Middle frontal gyrus (tissue), 1 donor: ENCODE measurements around the gene OPCML.

Experiments used
- DNase-seq: peaks from one replicate; pipeline ENCODE4 v3.0.0-alpha.2; 2015; ENCODE audit warnings: low spot score; ENCODE audit errors: extremely low spot score

OPCML gene

DNA sequence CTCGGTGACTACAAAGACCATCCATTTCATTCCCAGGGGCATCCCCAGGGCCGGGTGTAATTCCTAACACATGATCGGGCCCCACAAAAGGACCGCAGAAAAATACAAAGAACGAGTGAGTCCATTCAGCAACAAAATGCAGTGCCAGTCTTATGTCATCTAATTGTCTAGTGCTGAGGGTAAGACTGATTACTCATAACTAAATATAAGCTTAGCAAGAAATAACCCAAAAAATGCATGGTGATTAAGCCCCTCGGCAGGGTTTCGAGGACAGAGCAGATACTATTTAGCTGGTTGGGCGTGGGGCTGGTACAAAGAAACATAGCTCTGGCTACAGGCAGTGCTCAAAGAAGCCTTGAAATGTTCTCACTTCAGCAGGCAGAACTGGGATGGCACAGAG lies 1078.9 kb downstream of the OPCML start:
- DNase-seq, result no peak

DNA sequence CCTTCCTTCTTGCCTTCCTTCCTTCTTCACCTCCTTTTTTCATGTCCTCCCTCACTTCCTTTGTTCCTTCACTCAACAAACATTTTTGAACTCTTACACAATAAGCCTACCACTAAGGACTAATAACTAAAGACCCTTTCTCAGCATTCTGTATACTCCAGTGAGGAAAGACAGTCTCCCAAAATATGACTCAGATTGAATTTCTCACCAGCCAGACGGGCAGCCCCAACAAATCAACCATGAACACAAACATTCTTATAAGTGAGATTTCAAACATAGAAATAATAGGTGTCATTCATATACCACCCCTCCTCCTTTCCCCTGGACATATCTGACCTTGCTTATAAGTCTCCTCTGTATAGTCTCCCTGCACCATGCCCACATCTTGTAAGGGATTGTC lies 1079.7 kb downstream of the OPCML start:
- DNase-seq, result no peak

DNA sequence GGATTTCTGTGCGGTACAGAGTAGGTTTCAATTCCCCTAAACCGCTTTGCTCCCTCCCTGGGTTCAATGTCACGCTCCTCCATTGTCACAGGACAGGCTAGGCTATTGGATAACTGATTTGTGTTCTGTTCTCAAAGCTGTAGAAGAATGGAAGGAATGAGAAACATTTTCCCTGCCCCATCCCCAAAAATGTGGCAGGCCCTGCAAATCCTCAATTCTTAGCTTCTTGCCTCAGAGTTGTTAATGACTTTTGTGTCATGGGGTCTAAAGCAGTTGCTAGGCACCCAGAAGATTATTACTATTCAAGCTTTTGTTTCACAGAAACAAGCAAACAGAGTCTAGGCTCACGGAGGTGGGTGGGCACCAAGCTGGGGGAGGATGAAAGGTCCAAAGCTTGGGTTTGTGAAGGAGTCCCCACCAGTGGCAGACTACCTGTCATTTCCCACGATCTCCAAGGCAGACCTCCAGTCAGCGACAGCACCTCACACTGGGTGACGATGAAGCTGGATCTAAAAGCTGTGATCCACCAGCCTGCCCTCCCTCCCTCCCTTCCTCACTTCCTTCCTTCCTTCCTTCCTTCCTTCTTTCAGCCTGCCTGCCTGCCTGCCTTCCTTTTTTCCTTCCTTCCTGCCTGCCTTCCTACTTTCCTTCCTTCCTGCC lies 1080.2 kb downstream of the OPCML start:
- no peak for DNase-seq

DNA sequence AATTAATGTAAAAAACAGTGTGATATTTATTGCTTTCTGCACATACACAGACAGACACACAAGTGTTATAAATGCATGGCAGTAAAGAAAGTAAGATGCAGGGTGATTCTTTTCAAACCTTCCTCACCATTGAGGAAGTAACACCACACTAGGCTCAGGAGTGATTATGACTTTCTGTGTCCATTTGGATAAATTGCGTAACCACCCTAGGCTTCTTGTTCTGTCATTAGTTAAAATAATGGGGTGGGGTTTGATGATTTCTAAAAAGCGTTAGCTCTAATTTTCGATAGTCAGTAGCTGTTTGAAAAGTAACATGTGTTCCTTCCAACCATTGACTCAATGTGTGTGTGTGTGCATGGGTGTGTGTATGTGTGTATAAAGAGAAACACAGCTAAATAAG lies 1081.7 kb downstream of the OPCML start:
- no peak for DNase-seq

DNA sequence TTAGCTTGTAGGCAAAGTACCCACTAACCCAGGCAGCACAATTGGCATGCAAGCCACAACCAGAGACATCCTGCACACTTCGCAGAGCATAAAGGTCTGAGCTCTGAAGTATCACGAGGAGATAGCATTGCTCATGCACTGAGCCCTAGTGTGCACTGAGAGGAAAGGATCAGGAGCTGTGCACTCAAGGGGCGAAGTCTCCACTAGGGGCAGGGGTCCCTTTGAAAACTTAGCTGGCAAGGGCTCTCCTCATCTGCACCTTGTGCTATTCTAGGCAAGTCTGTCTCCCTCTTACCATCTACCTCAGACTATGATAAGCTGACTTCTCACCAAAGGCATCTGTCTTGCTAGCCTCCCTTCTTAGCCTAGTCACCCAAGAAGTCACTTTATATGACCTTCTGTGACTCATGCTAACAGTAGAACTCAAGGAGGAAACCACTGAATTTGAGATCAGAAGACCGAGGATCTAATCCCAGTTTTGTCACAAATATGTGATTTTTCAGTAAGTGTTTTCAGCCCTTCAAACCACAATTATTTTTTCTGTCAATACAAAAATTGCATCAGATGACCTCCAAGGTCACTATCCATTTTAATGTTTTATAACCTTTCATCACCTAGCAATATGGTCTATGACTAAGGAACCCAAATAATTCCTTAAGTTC lies 1083.8 kb downstream of the OPCML start:
- no peak for DNase-seq

DNA sequence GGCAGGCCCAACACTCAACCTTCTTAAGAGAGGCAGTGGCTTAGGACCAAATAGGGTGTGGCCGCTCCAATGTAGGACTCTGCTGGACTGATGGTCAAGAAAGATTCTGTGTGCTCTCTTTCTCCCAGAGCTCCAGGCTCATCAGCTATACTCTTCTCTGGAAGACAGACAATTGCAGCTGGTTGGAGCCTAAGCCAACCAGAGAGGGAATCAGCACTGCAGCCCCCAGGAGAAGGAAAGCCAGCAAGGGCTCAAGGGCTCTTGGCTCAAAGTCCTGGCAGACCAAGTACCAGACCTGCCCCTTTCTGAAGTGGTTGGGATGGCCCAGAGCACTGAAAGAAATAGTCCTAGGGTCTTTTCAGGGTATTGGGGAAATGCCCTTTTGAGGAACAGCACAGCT lies 1084.5 kb downstream of the OPCML start:
- DNase-seq, result no peak

DNA sequence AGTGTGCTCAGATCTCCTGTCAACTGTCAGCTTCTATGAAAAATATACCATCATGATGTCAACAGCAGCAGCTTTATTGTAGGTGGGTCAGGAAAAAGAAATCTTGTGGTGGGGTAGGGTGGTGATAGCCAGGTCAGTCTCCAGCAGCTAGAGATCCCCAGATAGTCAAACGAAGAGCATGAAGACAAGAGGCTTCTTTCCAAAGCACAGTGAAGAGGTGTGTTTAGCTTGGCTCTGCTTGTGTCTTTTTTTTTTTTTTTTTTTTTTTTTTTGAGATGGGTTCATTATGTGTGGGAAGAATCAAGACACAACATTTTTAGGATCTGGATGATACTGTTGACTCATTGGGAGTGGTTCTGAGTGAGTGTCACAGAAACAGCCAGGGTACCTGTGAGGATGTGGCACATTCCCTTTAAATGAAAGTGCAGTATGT lies 1086.4 kb downstream of the OPCML start:
- DNase-seq, result no peak

DNA sequence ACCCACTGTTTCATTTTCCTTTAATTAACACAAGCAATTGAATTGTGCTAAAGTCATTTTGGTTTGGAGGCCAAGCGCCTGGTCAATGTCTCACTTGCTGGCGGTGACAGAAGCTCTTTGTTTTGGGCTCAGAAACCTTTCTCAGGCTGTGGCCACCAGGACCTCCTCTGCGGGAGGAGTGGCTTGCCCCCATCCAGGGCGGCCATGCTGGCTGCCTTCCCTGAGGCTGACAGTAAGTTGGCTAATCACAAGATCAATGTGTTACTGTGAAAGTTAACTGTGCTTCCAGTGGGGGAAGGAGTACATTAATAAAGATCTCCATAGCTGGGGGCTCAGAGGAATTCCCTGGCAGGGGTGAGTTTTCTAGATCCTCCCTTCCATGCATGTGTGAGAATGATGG lies 1087.4 kb downstream of the OPCML start:
- DNase-seq, result no peak

DNA sequence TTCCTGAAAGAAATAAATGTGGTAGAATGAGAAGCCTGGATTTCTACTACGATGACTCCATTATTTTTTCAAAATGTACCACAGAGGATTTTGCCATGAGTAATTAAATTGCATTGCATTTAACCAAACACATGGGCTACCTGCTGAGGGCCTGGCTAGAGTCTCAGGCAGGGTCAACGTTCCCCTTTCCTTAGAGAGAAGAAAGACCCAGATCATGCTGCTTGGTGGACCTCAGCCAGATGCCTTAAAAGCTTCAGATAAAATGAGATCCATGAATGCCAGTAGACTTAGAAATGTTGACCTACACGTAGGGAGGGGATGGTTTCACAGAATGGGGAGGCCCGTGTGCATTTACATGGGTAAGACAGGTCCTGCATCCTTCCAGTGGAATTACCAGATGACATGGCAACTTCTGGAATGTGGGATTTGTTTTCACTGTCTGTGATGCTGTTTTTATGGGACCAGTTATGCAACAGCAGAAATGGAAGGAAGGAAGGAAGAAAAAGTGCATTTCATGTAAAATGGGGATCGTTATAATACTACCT lies 1092.5 kb downstream of the OPCML start:
- no peak for DNase-seq

DNA sequence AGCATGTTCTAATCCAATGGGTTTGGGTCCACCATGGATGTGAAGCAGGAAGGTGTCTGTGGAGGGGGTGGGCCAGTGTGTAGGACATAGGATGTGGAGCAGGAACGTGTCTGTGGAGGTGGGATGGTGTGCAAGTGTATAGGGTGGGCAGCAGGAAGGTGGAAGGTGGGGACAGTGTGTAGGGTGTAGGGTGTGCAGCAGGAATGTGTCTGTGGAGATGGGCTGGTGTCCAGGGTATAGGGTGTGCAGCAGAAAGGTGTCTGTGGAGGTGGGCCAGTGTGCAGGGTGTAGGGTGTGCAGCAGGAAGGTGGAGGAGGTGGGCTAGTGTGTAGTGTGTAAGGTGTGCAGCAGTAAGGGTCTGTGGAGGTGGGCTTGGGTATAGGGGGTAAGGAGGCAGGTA lies 1093.9 kb downstream of the OPCML start:
- no peak for DNase-seq

DNA sequence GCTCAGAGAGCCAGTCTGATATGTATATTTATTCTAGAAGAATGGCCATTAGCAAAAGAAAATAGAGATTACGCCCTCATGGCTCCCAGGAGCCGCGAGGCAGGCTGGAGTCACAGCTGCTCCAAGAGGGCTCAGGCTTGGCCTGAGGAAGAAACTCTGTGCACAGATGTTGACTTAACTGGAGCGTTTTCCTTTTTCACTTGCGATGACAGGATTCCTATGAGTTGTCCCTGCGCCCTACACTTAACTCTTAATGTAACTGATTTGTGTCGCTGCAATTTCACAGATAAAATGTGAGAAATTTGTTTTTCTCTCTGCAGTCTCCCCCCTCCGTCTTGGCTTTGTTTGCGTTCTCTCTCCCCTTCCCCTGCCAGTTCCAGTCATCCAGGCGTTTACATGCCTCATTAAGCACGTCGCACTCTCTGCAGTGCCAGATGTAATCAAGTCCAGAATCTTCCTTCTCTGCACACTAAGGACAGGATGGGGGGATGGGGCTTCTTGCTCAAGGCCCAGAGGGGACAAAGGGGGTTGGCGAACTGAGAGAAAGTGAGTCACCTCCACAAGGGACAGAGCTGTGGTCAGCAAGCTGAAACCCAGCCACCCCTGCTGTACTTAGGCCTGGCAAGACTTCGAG lies 1101.8 kb downstream of the OPCML start:
- no peak for DNase-seq

DNA sequence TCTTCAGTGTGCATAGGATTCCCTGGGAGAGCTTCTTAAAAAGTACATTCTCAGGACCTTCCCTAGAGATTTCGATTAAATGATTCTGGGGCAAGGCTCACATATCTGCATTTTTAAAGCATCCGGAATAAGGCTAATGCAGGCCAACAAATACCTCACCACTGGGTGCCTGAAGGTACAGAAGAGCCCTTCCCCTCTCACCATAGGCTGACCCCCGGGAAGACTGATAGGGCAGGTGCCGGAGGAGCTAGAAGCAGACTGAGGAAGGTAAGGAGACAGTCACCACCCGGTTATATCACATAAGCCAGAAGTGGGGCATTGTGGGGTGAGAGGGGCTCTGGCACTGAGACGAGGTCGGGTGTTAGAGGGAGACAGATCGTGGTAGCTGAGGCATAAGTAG lies 1102.6 kb downstream of the OPCML start:
- no peak for DNase-seq

DNA sequence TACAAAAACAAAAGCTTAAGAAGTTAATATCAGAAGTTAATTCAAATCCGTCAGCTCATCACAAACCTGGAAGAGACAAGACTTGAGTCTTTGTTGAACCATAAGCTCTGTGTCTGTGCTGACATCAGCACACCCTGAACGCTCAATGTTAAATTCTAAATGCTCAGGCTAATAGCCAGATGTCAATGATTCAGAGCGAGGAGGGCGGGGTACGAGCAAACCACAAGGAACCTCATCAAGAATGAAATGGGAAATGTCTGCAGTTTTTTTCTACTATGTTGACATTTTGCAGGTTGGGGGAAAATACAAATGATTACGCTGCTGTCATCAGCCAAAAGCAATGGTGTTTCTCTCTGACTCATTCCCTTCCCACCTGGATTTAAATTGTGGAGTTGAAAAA lies 1104.7 kb downstream of the OPCML start:
- no peak for DNase-seq

DNA sequence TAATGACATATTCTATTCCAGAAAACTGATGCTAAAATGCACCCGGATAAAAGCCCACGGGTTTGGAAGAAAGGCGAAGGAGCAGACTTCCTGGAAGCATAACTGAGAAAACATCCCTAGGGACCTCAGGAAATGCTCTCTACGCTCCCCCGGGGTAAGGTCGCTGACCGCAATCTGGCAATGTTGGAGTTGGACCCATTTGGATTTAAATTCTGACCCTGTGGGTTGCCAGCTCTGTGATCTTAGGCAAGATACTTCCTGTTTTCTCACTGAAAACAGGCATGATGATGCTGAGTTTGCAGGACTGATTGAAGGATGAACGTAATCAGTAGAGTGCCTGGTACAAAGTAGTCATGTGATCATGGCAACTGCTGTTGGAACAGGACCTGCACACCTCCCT lies 1107.9 kb downstream of the OPCML start:
- DNase-seq, result no peak

DNA sequence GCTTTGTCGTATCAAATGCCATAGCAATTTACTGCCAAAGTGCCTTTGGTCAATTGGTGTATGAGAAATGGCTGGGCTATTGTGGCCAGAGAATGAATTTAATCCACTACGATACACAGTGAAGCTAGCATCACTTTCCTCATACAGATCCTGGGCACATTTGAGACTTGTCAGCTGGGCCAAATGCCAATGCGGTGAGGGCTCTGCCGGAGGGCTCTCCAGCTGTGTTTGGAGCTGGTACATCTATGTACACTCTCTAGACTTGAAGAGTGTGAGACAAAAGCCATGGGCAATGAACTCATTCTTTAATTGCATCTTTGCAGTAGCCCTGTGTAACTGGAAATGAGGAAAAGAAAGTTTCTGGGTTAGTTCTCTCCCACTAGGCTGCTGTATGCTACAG lies 1109.0 kb downstream of the OPCML start:
- DNase-seq, result no peak

DNA sequence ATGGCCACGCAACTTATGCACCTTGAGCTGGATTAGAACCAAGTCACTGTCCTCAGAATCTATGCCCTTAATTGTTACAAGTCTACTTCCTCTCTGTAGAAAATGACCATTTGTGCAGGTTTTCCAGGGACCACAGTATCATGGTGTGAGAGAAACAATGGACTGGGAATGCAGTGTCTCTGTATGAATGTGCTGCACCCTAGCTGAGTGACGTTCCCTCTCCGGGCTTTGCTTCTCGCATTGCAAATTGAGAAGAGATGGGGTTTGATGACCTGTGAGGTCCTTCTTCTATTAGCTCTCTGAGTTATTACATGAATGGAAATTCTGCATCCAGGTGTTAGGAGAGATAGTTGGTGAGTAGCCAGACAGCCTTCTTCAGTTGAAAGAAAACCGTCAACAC lies 1109.6 kb downstream of the OPCML start:
- no peak for DNase-seq

DNA sequence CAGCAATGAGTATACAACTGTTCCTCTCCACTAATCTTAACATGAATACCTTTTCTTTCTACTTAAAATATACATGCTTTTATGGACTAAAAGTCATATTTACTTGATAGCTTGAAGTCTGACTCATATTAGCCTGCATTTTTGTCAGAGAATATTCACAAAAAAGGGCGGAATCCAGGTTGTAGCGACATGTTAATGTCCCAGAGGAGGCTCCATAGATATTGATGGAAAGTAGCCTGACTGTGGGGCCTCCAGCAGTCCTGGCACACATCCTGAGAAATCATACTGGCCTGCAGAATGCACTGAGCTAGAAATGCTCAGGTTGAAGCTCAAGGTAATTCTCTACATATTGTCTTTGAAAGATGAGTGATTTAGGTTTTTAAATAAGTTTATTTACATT lies 1110.7 kb downstream of the OPCML start:
- no peak for DNase-seq

DNA sequence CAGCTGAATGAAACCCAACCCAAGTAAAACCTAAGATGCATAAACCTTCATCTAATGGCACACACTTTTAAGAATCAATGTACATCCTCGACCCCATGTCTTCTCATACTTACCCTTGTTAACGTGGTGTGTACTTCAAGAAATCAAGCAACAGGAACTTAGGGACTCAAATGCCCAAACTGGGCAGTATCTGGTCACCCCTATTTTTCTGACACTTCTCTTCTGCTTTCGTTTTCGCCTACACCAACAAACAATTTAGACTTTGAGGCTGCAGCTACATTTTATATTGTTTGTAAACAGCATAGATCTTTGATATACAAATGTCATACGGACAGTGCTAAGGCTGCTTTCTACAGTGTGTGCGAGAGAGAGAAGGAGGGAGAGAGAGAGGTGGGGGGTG lies 1117.8 kb downstream of the OPCML start:
- no peak for DNase-seq

DNA sequence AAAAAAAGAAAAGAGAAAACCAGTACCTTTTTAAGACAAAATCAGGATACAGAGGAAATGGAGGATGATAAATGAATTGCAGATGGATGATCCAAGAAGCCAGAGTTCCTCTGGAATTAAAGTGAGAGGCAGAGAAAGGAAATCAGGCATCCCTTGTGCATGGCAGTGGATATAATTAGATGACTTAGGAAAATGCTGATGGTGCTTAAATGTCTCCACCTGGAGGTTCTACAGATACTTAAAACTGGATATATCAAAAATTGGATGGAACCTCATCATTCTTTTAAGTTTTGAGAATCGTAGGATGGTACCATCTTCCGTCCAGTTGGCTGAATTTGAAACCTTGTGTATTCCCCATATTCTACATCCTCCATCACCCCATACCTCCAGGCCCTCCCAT lies 1121.9 kb downstream of the OPCML start:
- DNase-seq, result no peak

DNA sequence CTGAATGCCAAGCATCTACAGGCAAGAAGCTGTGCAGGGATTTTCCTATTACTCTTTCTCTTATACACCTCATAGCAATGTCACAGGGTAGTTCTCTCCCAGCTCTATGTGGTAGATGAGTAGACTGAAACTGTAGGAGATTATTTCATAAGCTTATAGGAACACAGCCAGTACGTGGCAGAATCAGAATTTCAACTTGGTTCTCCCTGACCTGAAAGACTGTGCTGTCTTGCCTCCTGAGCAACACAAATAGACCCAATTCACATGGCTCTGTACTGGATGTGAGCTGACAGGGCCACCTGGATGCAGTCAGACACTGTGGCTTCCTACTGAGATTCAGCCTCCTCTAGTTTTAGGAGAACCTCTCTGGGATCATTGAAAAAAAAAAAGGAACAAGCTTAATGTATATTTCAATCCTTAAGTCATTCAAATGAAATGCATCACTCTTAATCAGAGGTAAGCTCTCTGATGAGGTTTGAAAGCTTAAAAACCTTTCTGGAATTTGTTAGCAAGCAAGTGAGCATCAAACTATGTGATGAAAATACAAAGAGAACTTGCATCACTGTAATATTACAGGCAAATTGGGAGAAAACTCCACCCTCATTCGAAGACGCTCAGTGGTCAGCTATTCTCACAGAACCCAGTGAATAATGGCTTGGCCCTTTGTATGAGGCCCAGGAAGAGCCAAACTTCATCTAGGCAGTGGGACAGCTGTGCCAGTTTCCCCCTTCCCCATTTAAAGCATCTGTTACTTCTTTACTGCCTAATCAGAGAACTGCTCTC lies 1122.5 kb downstream of the OPCML start:
- no peak for DNase-seq

DNA sequence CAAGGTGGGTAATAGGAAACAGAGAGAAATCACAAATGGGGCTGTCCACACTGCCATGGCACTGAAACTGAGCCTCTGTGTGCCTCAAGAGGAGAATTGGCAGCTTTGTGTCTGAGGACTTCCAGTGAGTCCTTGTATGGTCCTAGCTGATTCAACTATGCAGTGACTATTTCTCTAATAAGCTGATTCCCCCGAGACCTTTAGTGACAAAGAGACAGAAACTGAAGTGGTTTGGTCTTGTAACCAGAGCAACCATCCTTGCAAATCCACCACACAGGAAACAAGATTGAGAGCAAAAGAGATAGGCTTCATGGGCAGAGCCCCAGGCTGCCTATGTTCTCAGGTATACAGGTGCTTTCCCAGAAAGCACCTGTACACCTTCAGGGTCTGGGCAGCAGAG lies 1123.4 kb downstream of the OPCML start:
- no peak for DNase-seq

DNA sequence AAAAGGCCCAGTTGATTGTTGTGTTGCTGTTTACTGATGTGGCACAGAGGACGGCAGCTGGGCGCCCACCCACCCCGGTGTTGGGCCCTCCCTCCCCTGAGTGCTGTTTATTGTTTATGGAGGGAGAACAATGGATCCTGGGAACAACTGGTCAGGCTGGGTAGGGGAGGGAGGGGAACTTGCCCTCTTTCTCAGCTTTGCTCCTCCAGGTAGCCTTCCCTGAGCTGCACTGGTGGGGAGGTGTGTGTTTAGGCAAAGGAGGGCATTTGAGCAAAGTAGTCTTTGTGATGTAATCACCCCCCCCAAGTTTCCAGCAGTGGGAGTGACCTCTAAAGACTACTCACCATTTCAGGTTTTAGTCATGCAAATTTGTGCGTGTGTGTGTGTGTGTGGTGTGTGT lies 1126.6 kb downstream of the OPCML start:
- DNase-seq, result no peak
